ENCODE results near the gene DPM3. TPM values are rescaled to one million over a fixed set of nuclear protein-coding genes. Genes with fewer than 3 reads are reported as not detected.

DPM3 gene
- total and polyA plus RNA-seq, 2 of the 13 experiments (the other 11 are each of a cell fraction or from before 2014, with no cell fraction given) = 23.2 to 53.4 TPM

DNA sequence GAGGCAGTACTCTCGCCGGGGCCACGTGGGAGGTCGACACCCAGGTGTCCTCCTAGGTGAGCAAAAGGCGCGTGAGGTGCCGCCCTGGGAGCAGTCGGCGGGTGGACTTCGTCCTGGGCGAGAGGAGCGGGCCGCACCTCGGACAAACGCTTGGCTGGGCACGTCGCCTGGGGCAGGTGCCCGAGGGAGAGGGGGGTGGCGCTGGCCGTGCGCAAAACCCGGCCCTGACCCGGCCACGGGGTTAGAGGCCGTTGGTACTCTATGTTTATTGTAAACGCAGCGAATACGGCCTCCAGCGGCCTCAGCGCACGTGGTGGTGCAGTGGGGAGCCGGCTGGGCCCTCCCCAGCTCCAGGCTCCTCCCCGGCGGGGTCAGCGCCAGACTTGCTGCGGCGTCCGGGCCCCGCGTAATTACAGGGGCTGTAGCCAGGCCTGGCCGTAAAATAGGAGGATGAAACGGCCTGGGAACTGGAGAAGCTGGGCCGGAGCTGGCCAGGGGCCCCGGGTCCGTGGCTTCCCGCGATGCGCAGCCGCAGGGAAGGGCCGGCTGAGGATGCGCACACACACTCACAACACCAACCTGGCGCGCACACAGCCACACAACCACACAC lies 14.3 kb downstream of the DPM3 start:
- no peaks in the 10 kb centered on the region; a peak in 1 of 5 replicates for H3K27me3 ChIP-seq (ENCODE audit: control insufficient read depth in 1 of 2, insufficient read depth in 2 of 2, low read length in 2 of 2)
- H3K4me2 ChIP-seq (ENCODE audit: low read depth, low read length) = peak overlapping the region; percentile 86
- FAIRE-seq (peak; percentile 61), DNase-seq (ENCODE audit: low spot score) (peak; percentile 88), ATAC-seq (peak; percentile 69)
- peak overlapping the region; percentile 100 for H3K27ac ChIP-seq (ENCODE audit: extremely low read length, insufficient read depth, low read length)
- H3K9ac ChIP-seq (ENCODE audit: insufficient read depth, low read depth, low read length) = peak overlapping the region; percentile 99
- no TSS peak for BruUV-seq (replicated peaks)
- peaks cover 42% of the 10 kb centered on the region for H3K79me2 ChIP-seq (ENCODE audit: insufficient read depth, low read length)
- intact Hi-C loops (cut with micrococcal nuclease; ENCODE audit: unreplicated experiment) = loop anchor here (2.0 to 5.0 kb wide), 4 partner anchors 19 to 956 kb away; partner anchors contain the start of gene MEX3A
- H3K36me3 ChIP-seq (replicated peaks in 1 of 2; ENCODE audit: control insufficient read depth in 1 of 2, insufficient read depth in 2 of 2, low read length in 2 of 2) = peaks cover 1 to 12% of the 10 kb centered on the region in 2 experiments; a peak in 4 of 5 replicates
- H3K4me1 ChIP-seq (ENCODE audit: insufficient read depth, low read length) = peaks cover 33% of the 10 kb centered on the region
- no peak overlapping the region for H2AFZ ChIP-seq (ENCODE audit: low read length)
- CTCF ChIA-PET (ENCODE audit: low intra/inter-chr PET ratio, low total read pairs) = interaction anchor here (2.0 kb wide), 1 partner anchor 32 kb away, joined by 8 read pairs; no protein-coding TSS in a partner anchor
- POLR2A ChIA-PET = interaction anchor here (0.8 to 6.4 kb wide), 32 partner anchors 8 to 194 kb away, joined by 3 to 144 read pairs (median 5); partner anchors contain the start of genes ADAM15, CKS1B, CLK2 and DPM3
- in situ Hi-C loops (cut with HindIII; ENCODE audit: extremely low pct_ligation_motif_present, low pct_unique_long_range_greater_than_20kb) = loop anchor here (5.0 kb wide), 1 partner anchor 34 kb away; no protein-coding TSS in a partner anchor
- 0% methylated on average over 6 of the region's 53 CpGs for WGBS (ENCODE audit: low lambda C conversion rate)
- H3K4me3 ChIP-seq (replicated peaks in 1 of 3; ENCODE audit: insufficient read depth in 1 of 3, low read depth in 2 of 3, low read length in 3 of 3) = peak overlapping the region; percentile 96 to 99 (median 99)
- no peaks in the 10 kb centered on the region for H3K9me3 ChIP-seq (ENCODE audit: low read length)
- peaks cover 19% of the 10 kb centered on the region for H4K20me1 ChIP-seq (ENCODE audit: insufficient read depth, low read length)
- no peak; the same call in 1 of the 2 replicates for TF ChIP-seq THAP8 (CRISPR knock-in tag; IDR thresholded peaks at IDR 0.05; ENCODE audit: borderline replicate concordance)
- TF ChIP-seq, protein P1, sequence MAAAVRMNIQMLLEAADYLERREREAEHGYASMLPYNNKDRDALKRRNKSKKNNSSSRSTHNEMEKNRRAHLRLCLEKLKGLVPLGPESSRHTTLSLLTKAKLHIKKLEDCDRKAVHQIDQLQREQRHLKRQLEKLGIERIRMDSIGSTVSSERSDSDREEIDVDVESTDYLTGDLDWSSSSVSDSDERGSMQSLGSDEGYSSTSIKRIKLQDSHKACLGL (CRISPR knock-in tag; IDR thresholded peaks at IDR 0.05) = peak; percentile 92
- peak; percentile 98 for TF ChIP-seq ZNF253 (CRISPR knock-in tag; IDR thresholded peaks at IDR 0.05; ENCODE audit: borderline replicate concordance)
- TF ChIP-seq PITX1 (CRISPR knock-in tag; IDR thresholded peaks at IDR 0.05) = peak; percentile 96
- TF ChIP-seq ZNF296 (CRISPR knock-in tag; conservative IDR thresholded peaks at IDR 0.05) = peak; percentile 72; the same call in 1 of the 2 replicates
- peak; percentile 86; the same call in 1 of the 2 replicates for TF ChIP-seq ZNF710 (CRISPR knock-in tag; IDR thresholded peaks at IDR 0.05; ENCODE audit: borderline replicate concordance)
- peak; percentile 59 for TF ChIP-seq AGO1 (IDR thresholded peaks at IDR 0.05; ENCODE audit: low read depth, low read length, poor library complexity, severe bottlenecking)
- TF ChIP-seq FOXK1 (CRISPR knock-in tag; IDR thresholded peaks at IDR 0.05; ENCODE audit: borderline replicate concordance, low read depth) = peak; percentile 95
- no peak for TF ChIP-seq ZFYVE20 (CRISPR knock-in tag; IDR thresholded peaks at IDR 0.05; ENCODE audit: borderline replicate concordance, low read depth)
- TF ChIP-seq ZNF577 (CRISPR knock-in tag; IDR thresholded peaks at IDR 0.05; ENCODE audit: borderline replicate concordance, low read depth) = no peak
- TF ChIP-seq, protein P2, sequence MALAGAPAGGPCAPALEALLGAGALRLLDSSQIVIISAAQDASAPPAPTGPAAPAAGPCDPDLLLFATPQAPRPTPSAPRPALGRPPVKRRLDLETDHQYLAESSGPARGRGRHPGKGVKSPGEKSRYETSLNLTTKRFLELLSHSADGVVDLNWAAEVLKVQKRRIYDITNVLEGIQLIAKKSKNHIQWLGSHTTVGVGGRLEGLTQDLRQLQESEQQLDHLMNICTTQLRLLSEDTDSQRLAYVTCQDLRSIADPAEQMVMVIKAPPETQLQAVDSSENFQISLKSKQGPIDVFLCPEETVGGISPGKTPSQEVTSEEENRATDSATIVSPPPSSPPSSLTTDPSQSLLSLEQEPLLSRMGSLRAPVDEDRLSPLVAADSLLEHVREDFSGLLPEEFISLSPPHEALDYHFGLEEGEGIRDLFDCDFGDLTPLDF (CRISPR knock-in tag; IDR thresholded peaks at IDR 0.05) = peak; percentile 44
- no peak for TF ChIP-seq ZNF570 (CRISPR knock-in tag; IDR thresholded peaks at IDR 0.05; ENCODE audit: borderline replicate concordance)
- TF ChIP-seq SOX6 (IDR thresholded peaks at IDR 0.05) = no peak
- TF ChIP-seq SOX6 (CRISPR knock-in tag; IDR thresholded peaks at IDR 0.05) = peak; percentile 95
- TF ChIP-seq, protein P3, sequence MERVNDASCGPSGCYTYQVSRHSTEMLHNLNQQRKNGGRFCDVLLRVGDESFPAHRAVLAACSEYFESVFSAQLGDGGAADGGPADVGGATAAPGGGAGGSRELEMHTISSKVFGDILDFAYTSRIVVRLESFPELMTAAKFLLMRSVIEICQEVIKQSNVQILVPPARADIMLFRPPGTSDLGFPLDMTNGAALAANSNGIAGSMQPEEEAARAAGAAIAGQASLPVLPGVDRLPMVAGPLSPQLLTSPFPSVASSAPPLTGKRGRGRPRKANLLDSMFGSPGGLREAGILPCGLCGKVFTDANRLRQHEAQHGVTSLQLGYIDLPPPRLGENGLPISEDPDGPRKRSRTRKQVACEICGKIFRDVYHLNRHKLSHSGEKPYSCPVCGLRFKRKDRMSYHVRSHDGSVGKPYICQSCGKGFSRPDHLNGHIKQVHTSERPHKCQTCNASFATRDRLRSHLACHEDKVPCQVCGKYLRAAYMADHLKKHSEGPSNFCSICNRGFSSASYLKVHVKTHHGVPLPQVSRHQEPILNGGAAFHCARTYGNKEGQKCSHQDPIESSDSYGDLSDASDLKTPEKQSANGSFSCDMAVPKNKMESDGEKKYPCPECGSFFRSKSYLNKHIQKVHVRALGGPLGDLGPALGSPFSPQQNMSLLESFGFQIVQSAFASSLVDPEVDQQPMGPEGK (CRISPR knock-in tag; IDR thresholded peaks at IDR 0.05) = peak; percentile 99
